SK-N-MC (cell line): ENCODE results near the gene OOSP4B.

Experiments
- EZH2 ChIP-seq: fragments of 200-600 bp; sonication (generic); IDR thresholded peaks from one replicate; pipeline ENCODE4 v1.6.1; 2017; ENCODE audit warnings: antibody characterized with exemption
- FOXP2 ChIP-seq: optimal IDR thresholded peaks from 2 replicates; pipeline ENCODE3; 2011; ENCODE audit warnings: mild to moderate bottlenecking, moderate library complexity; ENCODE audit not compliant: insufficient read depth; ENCODE audit errors: extremely low read length, control extremely low read depth
- POLR2AphosphoS5 ChIP-seq: IDR thresholded peaks from 2 replicates; pipeline ENCODE4 v1.6.1; 2012; ENCODE audit warnings: mild to moderate bottlenecking, low read depth, low read length, borderline replicate concordance

- no peak for TF ChIP-seq EZH2
- TF ChIP-seq POLR2AphosphoS5 = no peak
- no peak for TF ChIP-seq FOXP2
These were observed 47.1 kb downstream of the OOSP4B start for GRCh38 chr11:60064111-60064510.
